HepG2 (cell line): Measurements from ENCODE around the gene SLC17A9. TPM values are rescaled to one million over a fixed set of nuclear protein-coding genes. Genes with fewer than 3 reads are reported as not detected.

Source experiments
- BRCA1 ChIP-seq: sonication (generic); formaldehyde crosslinking; IDR thresholded peaks from 2 replicates; pipeline ENCODE4 v1.4.0; 2020; ENCODE audit warnings: missing genetic modification reagents
- CENPBD1 ChIP-seq: sonication (generic); formaldehyde crosslinking; IDR thresholded peaks from 2 replicates; pipeline ENCODE4 v1.8.0; 2022; ENCODE audit warnings: missing genetic modification reagents, low read depth, mild to moderate bottlenecking, borderline replicate concordance
- DZIP1 ChIP-seq: sonication (generic); formaldehyde crosslinking; IDR thresholded peaks from 2 replicates; pipeline ENCODE4 v1.5.0; 2020; ENCODE audit warnings: mild to moderate bottlenecking, missing genetic modification reagents
- FOSL2 ChIP-seq: sonication (generic); formaldehyde crosslinking; IDR thresholded peaks from 2 replicates; pipeline ENCODE4 v1.4.0; 2020; ENCODE audit warnings: missing genetic modification reagents
- FOXO1 ChIP-seq: sonication (generic); formaldehyde crosslinking; IDR thresholded peaks from 2 replicates; pipeline ENCODE4 v1.4.0; 2020; ENCODE audit warnings: missing genetic modification reagents
- GABPA ChIP-seq, 2 experiments: IDR thresholded peaks; 2 replicates each; pipeline ENCODE4 v1.6.1; 2011 to 2016; ENCODE audit warnings: low read depth in 2 of 2, low read length in 1 of 2, missing biosample characterization in 1 of 2, missing genetic modification characterization in 1 of 2
- KLF15 ChIP-seq: sonication (generic); formaldehyde crosslinking; IDR thresholded peaks from 2 replicates; pipeline ENCODE4 v1.8.1; 2023; ENCODE audit warnings: borderline replicate concordance, mild to moderate bottlenecking, inconsistent platforms, missing genetic modification reagents, mixed read lengths
- MAF1 ChIP-seq: sonication (generic); formaldehyde crosslinking; IDR thresholded peaks from 2 replicates; pipeline ENCODE4 v1.5.0; 2020; ENCODE audit warnings: missing genetic modification reagents, borderline replicate concordance
- MAZ ChIP-seq, 2 experiments: sonication (generic) in 1 of 2; formaldehyde crosslinking in 1 of 2; IDR thresholded peaks; 2 replicates each; pipeline versions ENCODE4 v1.5.0 to v1.6.1; 2012 to 2020; ENCODE audit warnings: low read depth in 2 of 2, mild to moderate bottlenecking in 2 of 2, borderline replicate concordance in 1 of 2, improper control_type of control experiment in 1 of 2, low read length in 1 of 2, missing genetic modification reagents in 1 of 2, moderate library complexity in 1 of 2
- MEF2D ChIP-seq: sonication (generic); formaldehyde crosslinking; IDR thresholded peaks from 2 replicates; pipeline ENCODE4 v1.5.1; 2020; ENCODE audit warnings: mild to moderate bottlenecking, missing genetic modification reagents
- MLX ChIP-seq: IDR thresholded peaks from 2 replicates; pipeline ENCODE4 v1.6.1; 2016
- MYC ChIP-seq: sonication (generic); formaldehyde crosslinking; IDR thresholded peaks from 2 replicates; pipeline ENCODE4 v1.9.0; 2021; ENCODE audit warnings: missing genetic modification reagents, borderline replicate concordance
- RXRA ChIP-seq: sonication (generic); formaldehyde crosslinking; IDR thresholded peaks from 2 replicates; pipeline ENCODE4 v1.5.1; 2020; ENCODE audit warnings: missing genetic modification reagents
- SP4 ChIP-seq: sonication (generic); formaldehyde crosslinking; IDR thresholded peaks from 2 replicates; pipeline ENCODE4 v1.8.1; 2023; ENCODE audit warnings: mild to moderate bottlenecking, missing genetic modification reagents
- TMF1 ChIP-seq: sonication (generic); formaldehyde crosslinking; IDR thresholded peaks from 2 replicates; pipeline ENCODE4 v1.8.1; 2022; ENCODE audit warnings: low read depth, missing genetic modification reagents
- TP53 ChIP-seq: sonication (generic); formaldehyde crosslinking; conservative IDR thresholded peaks from 2 replicates; pipeline ENCODE4 v1.4.0; 2020; ENCODE audit warnings: missing genetic modification reagents
- XRCC5 ChIP-seq: fragments of 200-400 bp; formaldehyde crosslinking; optimal IDR thresholded peaks from 2 replicates; pipeline ENCODE3; 2017; ENCODE audit warnings: mild to moderate bottlenecking, low read length
- ZBTB7A ChIP-seq: sonication (generic); formaldehyde crosslinking; IDR thresholded peaks from 2 replicates; pipeline ENCODE4 v1.8.0; 2022; ENCODE audit warnings: mild to moderate bottlenecking, missing genetic modification reagents
- ZFP36 ChIP-seq: fragments of 150-350 bp; IDR thresholded peaks from 2 replicates; pipeline ENCODE4 v1.6.1; 2018; ENCODE audit warnings: borderline replicate concordance, low read length, low read depth; ENCODE audit not compliant: partially characterized antibody
- ZNF256 ChIP-seq: sonication (generic); formaldehyde crosslinking; conservative IDR thresholded peaks from 2 replicates; pipeline ENCODE4 v1.4.0; 2020; ENCODE audit warnings: missing genetic modification reagents
- ZNF282 ChIP-seq: fragments of 450-650 bp; IDR thresholded peaks from 2 replicates; pipeline ENCODE4 v1.6.1; 2018; ENCODE audit not compliant: partially characterized antibody
- ZNF331 ChIP-seq: sonication (generic); formaldehyde crosslinking; IDR thresholded peaks from 2 replicates; pipeline ENCODE4 v1.4.0; 2020; ENCODE audit warnings: missing genetic modification reagents
- ZNF350 ChIP-seq: sonication (generic); formaldehyde crosslinking; IDR thresholded peaks from 2 replicates; pipeline ENCODE4 v1.4.0; 2020; ENCODE audit warnings: mild to moderate bottlenecking, low read depth, missing genetic modification reagents, borderline replicate concordance
- ZNF619 ChIP-seq: sonication (generic); formaldehyde crosslinking; IDR thresholded peaks from 2 replicates; pipeline ENCODE4 v1.4.0; 2020; ENCODE audit warnings: mild to moderate bottlenecking, missing genetic modification reagents
- ZNF772 ChIP-seq: sonication (generic); formaldehyde crosslinking; IDR thresholded peaks from 2 replicates; pipeline ENCODE4 v1.5.0; 2020; ENCODE audit warnings: mild to moderate bottlenecking, missing genetic modification reagents
- ZNF816 ChIP-seq: sonication (generic); formaldehyde crosslinking; IDR thresholded peaks from 2 replicates; pipeline ENCODE4 v1.8.0; 2022; ENCODE audit warnings: missing genetic modification reagents, mild to moderate bottlenecking, borderline replicate concordance
- ZSCAN21 ChIP-seq: sonication (generic); formaldehyde crosslinking; IDR thresholded peaks from 2 replicates; pipeline ENCODE4 v1.8.0; 2022; ENCODE audit warnings: mild to moderate bottlenecking, missing genetic modification reagents, moderate library complexity, borderline replicate concordance
- polyA plus RNA-seq, 8 experiments: library from polyadenylated mRNA; depleted of rRNA in 3 of 8; stranded (reverse) in 7 of 8; unstranded in 1 of 8; fragments of >200 nt; fragmentation: Illumina TruSeq in 4 of 8; extraction: Trizol in 4 of 8; gene quantifications; 2 replicates each; pipeline versions ENCODE4 v1.2.1 to v1.2.3, GENCODE V29; 2011 to 2016; ENCODE audit warnings: low read depth in 4 of 8, missing spikeins in 1 of 8, mixed read lengths in 1 of 8; ENCODE audit not compliant: insufficient read depth in 1 of 8
- total RNA-seq, 5 experiments: library from RNA; depleted of rRNA; stranded (reverse); fragments of >200 nt; fragmentation: Illumina TruSeq; extraction: Trizol; gene quantifications; 2 replicates each; pipeline ENCODE4 v1.2.3, GENCODE V29; 2016; ENCODE audit warnings: low read depth in 1 of 5

Gene SLC17A9
- total and polyA plus RNA-seq, 2 of the 13 experiments (the other 11 are each of a cell fraction or from before 2014, with no cell fraction given): 110 to 191 TPM

- no peak for TF ChIP-seq DZIP1 (CRISPR knock-in tag)
- peak; percentile 62; the same call in 1 of the 2 replicates for TF ChIP-seq SP4
- peak; percentile 92 for TF ChIP-seq ZBTB7A (CRISPR knock-in tag)
- no peak for TF ChIP-seq ZNF256 (CRISPR knock-in tag)
- 0 out of 2 replicates have a peak, but pooled peaks have one; percentile 11 for TF ChIP-seq MAZ (IDR thresholded peaks at IDR 0.05; ENCODE audit: borderline replicate concordance, low read depth, low read length)
- peak; percentile 85 for TF ChIP-seq MAZ (CRISPR knock-in tag; IDR thresholded peaks at IDR 0.05; ENCODE audit: low read depth)
- TF ChIP-seq TMF1 (CRISPR knock-in tag): peak; percentile 84; the same call in 1 of the 2 replicates
- peak; percentile 35 for TF ChIP-seq XRCC5
- TF ChIP-seq FOXO1 (CRISPR knock-in tag): peak; percentile 99
- peak; percentile 90 for TF ChIP-seq FOSL2 (CRISPR knock-in tag)
- TF ChIP-seq ZNF619: peak; percentile 84; the same call in 1 of the 2 replicates
- TF ChIP-seq ZNF331 (CRISPR knock-in tag): peak; percentile 93
- TF ChIP-seq MYC (CRISPR knock-in tag): peak; percentile 81; the same call in 1 of the 2 replicates
- peak; percentile 33; the same call in 1 of the 2 replicates for TF ChIP-seq ZSCAN21 (CRISPR knock-in tag)
- TF ChIP-seq ZNF816 (CRISPR knock-in tag): no peak
- peak; percentile 96 for TF ChIP-seq BRCA1 (CRISPR knock-in tag)
- TF ChIP-seq ZNF350: peak; percentile 99
- TF ChIP-seq RXRA (CRISPR knock-in tag): peak; percentile 95
- peak; percentile 92 for TF ChIP-seq ZNF772
- TF ChIP-seq GABPA (IDR thresholded peaks at IDR 0.05; ENCODE audit: low read depth, low read length): no peak
- TF ChIP-seq GABPA (CRISPR knock-in tag; IDR thresholded peaks at IDR 0.05; ENCODE audit: low read depth): 0 out of 2 replicates have a peak, but pooled peaks have one; percentile 54
- TF ChIP-seq MAF1 (CRISPR knock-in tag): no peak
- TF ChIP-seq ZFP36: no peak
- 0 out of 2 replicates have a peak, but pooled peaks have one; percentile 46 for TF ChIP-seq CENPBD1 (CRISPR knock-in tag)
- no peak; the same call in 1 of the 2 replicates for TF ChIP-seq KLF15
- TF ChIP-seq ZNF282: no peak
- TF ChIP-seq MEF2D: peak; percentile 95
- peak; percentile 99 for TF ChIP-seq MLX (CRISPR knock-in tag)
- TF ChIP-seq TP53 (CRISPR knock-in tag): 0 out of 2 replicates have a peak, but pooled peaks have one; percentile 51
Measured at GRCh38 chr20:62916703-62917476, 35.6 kb upstream of the SLC17A9 start (continued).
